ENCODE results near the gene BCAS3.

Gene BCAS3

DNA sequence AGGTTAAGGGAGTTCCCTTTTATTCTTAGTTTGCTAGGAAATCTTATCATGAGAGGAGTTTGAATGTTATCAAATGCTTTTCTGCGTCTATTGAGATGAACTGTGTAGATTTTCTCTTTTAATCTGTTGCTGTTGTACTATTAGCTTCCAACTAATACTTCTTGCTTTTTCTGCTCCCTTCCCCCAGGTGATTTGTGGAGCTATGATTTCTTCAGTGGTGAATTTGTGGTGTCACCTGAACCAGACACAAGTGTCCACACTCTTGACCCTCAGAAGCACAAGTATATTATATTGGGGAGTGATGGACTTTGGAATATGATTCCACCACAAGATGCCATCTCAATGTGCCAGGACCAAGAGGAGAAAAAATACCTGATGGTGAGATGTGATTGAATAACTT lies 29.9 kb upstream of the BCAS3 start:
- H3K36me3 ChIP-seq: peaks cover 22% of the 10 kb centered on the region
- H3K4me1 ChIP-seq: no peaks in the 10 kb centered on the region; the same call in 1 of the 2 replicates
- no peaks in the 10 kb centered on the region for H3K27me3 ChIP-seq
- H3K9me3 ChIP-seq: no peaks in the 10 kb centered on the region
- no peak for DNase-seq
- no peak for TF ChIP-seq CTCF (IDR thresholded peaks at IDR 0.05; ENCODE audit: low read depth, low read length)
- H3K4me3 ChIP-seq (ENCODE audit: low read depth, low read length): no peak overlapping the region

DNA sequence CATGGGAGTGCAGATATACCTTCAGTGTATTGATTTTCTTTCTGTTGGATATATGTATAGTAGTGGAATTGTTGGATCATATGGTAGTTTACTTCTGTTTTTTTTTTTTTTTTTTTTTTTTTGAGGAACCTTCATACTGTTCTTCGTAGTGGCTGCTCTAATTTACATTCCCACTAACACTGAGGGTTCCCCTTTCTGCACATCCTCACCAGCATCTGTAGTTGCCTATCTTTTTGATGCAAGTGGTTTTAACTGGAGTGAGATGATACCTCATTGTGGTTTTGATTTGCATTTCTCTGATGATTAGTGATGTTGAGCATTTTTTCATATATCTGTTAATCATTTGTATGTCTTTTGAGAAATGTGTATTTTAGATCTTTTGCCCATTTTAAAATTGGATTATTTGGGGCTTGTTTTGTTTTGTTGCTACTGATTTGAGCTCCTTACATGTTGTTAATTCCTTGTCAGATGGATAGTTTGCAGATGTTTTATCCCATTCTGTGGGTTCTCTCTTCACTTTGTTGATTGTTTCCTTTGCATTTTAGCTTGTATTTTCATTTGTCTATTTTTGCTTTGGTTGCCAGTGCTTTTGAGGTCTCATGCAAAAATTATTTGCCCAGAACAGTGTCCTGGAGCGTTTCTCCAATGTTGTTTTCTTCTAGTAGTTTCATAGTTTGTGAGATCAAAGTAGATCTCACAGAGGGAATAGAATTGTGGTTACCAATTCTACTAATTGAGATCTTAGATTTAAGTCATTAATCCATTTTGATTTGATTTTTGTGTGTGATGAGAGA lies 25.0 kb upstream of the BCAS3 start:
- Histone ChIP-seq H3K36me3 (peaks cover 33% of the 10 kb centered on the region), H3K4me3 (ENCODE audit: low read depth, low read length) (no peak overlapping the region), H3K4me1 (no peaks in the 10 kb centered on the region; the same call in 1 of the 2 replicates), H3K9me3 (no peaks in the 10 kb centered on the region; the same call in 1 of the 2 replicates), H3K27me3 (no peaks in the 10 kb centered on the region)
- no peak for DNase-seq
- TF ChIP-seq CTCF (IDR thresholded peaks at IDR 0.05; ENCODE audit: low read depth, low read length): no peak

GRCh38 chr17:60653569-60653968 lies 24.1 kb upstream of the BCAS3 start:
- H3K4me1 ChIP-seq: no peaks in the 10 kb centered on the region; the same call in 1 of the 2 replicates
- H3K9me3 ChIP-seq: no peaks in the 10 kb centered on the region; the same call in 1 of the 2 replicates
- no peaks in the 10 kb centered on the region for H3K27me3 ChIP-seq
- H3K4me3 ChIP-seq (ENCODE audit: low read depth, low read length): no peak overlapping the region
- no peak for DNase-seq
- no peak for TF ChIP-seq CTCF (IDR thresholded peaks at IDR 0.05; ENCODE audit: low read depth, low read length)
- H3K36me3 ChIP-seq: peaks cover 39% of the 10 kb centered on the region

- Histone ChIP-seq H3K9me3 (no peaks in the 10 kb centered on the region; the same call in 1 of the 2 replicates), H3K36me3 (peaks cover 25% of the 10 kb centered on the region), H3K4me3 (ENCODE audit: low read depth, low read length) (no peak overlapping the region), H3K27me3 (no peaks in the 10 kb centered on the region), H3K4me1 (no peaks in the 10 kb centered on the region; the same call in 1 of the 2 replicates)
- no peak for DNase-seq
- TF ChIP-seq CTCF (IDR thresholded peaks at IDR 0.05; ENCODE audit: low read depth, low read length): no peak
Measured at GRCh38 chr17:60656499-60656898, 21.2 kb upstream of the BCAS3 start.

- no peak for DNase-seq
- H3K4me1 ChIP-seq: no peaks in the 10 kb centered on the region; the same call in 1 of the 2 replicates
- H3K27me3 ChIP-seq: no peaks in the 10 kb centered on the region
- peaks cover 28% of the 10 kb centered on the region for H3K36me3 ChIP-seq
- no peaks in the 10 kb centered on the region for H3K9me3 ChIP-seq
- TF ChIP-seq CTCF (IDR thresholded peaks at IDR 0.05; ENCODE audit: low read depth, low read length): no peak
- H3K4me3 ChIP-seq (ENCODE audit: low read depth, low read length): no peak overlapping the region
Measured at GRCh38 chr17:60659156-60659555, 18.5 kb upstream of the BCAS3 start.

DNA sequence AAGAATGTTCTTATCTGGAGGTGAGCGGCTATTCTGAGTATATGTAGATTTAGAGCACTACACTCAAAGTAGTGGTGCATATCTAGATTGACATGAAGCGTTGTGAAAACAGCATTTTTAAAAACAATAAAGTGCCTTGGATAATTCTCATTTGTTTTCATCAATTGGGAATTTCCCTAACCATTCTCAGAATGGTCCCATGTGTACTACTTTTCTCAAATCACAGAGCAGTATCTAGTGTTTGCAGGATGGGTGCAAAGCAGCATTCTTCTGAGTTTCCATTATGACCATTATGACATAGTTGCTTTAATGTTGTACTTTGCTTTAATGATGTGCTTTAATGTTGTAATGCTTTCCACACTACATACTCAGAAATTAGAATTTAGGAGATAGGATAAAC lies 16.2 kb upstream of the BCAS3 start:
- Histone ChIP-seq H3K9me3 (no peaks in the 10 kb centered on the region), H3K27me3 (no peaks in the 10 kb centered on the region), H3K4me3 (ENCODE audit: low read depth, low read length) (no peak overlapping the region), H3K4me1 (no peaks in the 10 kb centered on the region; the same call in 1 of the 2 replicates), H3K36me3 (peaks cover 37% of the 10 kb centered on the region)
- no peak for TF ChIP-seq CTCF (IDR thresholded peaks at IDR 0.05; ENCODE audit: low read depth, low read length)
- DNase-seq: no peak
